ENCODE results near the gene BZW2.
"Not testable (repeated sequence)": the region's sequence is repeated elsewhere in the genome, so short reads cannot be mapped to it uniquely, and the experiment has no call there.

BZW2 gene

GRCh38 chr7:16670731-16671344 is 24.9 kb downstream of the BZW2 start:
- H3K27me3 ChIP-seq = no peaks in the 10 kb centered on the region
- TF ChIP-seq Cebpa-rat (IDR thresholded peaks at IDR 0.05) = no peak
- H4K20me1 ChIP-seq = peaks cover 0 to 96% (median 60%) of the 10 kb centered on the region in 11 experiments; a peak in 15 of 22 replicates
- peak overlapping the region in 1 of 11 experiments; percentile 10; a peak in 2 of 22 replicates for H3K4me2 ChIP-seq
- H3K4me3 ChIP-seq = no peak overlapping the region
- H3K9ac ChIP-seq = no peak overlapping the region
- H3K36me3 ChIP-seq = peaks cover 72 to 100% (median 100%) of the 10 kb centered on the region in 11 experiments
- H3K4me1 ChIP-seq = peaks cover 0 to 34% (median 0%) of the 10 kb centered on the region in 10 experiments; a peak in 8 of 20 replicates
- H3K9me3 ChIP-seq (replicated peaks in 1 of 11) = peaks cover 0 to 25% (median 7%) of the 10 kb centered on the region in 11 experiments; a peak in 10 of 22 replicates
- no peak overlapping the region for H3K27ac ChIP-seq

- Histone ChIP-seq H3K4me1 (peaks cover 0 to 30% (median 0%) of the 10 kb centered on the region in 10 experiments; a peak in 8 of 20 replicates), H3K9ac (no peak overlapping the region), H3K4me2 (no peak overlapping the region), H3K36me3 (peaks cover 71 to 100% (median 100%) of the 10 kb centered on the region in 11 experiments), H3K9me3 (replicated peaks in 1 of 11) (peaks cover 0 to 29% (median 9%) of the 10 kb centered on the region in 11 experiments; a peak in 11 of 22 replicates), H3K27me3 (no peaks in the 10 kb centered on the region), H3K27ac (no peak overlapping the region), H3K4me3 (no peak overlapping the region), H4K20me1 (peaks cover 0 to 96% (median 57%) of the 10 kb centered on the region in 11 experiments; a peak in 14 of 22 replicates)
- TF ChIP-seq Cebpa-rat (IDR thresholded peaks at IDR 0.05) = no peak
Measured at GRCh38 chr7:16671811-16672210, 25.8 kb downstream of the BZW2 start.

GRCh38 chr7:16675277-16675676 is 29.3 kb downstream of the BZW2 start:
- no peak for TF ChIP-seq Cebpa-rat (IDR thresholded peaks at IDR 0.05)
- no peak overlapping the region for H3K4me3 ChIP-seq
- H3K4me1 ChIP-seq = peaks cover 0 to 8% (median 0%) of the 10 kb centered on the region in 10 experiments; a peak in 5 of 20 replicates
- H3K27me3 ChIP-seq = no peaks in the 10 kb centered on the region
- H3K36me3 ChIP-seq = peaks cover 71 to 100% (median 100%) of the 10 kb centered on the region in 11 experiments
- H3K9ac ChIP-seq = no peak overlapping the region
- peaks cover 0 to 28% (median 6%) of the 10 kb centered on the region in 11 experiments; a peak in 11 of 22 replicates for H3K9me3 ChIP-seq (replicated peaks in 1 of 11)
- H4K20me1 ChIP-seq = peaks cover 0 to 75% (median 29%) of the 10 kb centered on the region in 11 experiments; a peak in 14 of 22 replicates
- H3K4me2 ChIP-seq = no peak overlapping the region
- H3K27ac ChIP-seq = no peak overlapping the region

GRCh38 chr7:16677978-16678494 is 32.1 kb downstream of the BZW2 start:
- H3K4me2 ChIP-seq = no peak overlapping the region
- H3K36me3 ChIP-seq = peaks cover 91 to 100% (median 100%) of the 10 kb centered on the region in 11 experiments

GRCh38 chr7:16678645-16679566 is 32.9 kb downstream of the BZW2 start:
- H3K27ac ChIP-seq, H3K4me3 ChIP-seq, H3K4me2 ChIP-seq, H3K27me3 ChIP-seq, H3K9ac ChIP-seq, H3K4me1 ChIP-seq: not testable (repeated sequence)
- Histone ChIP-seq H3K36me3 (peaks cover 96 to 100% (median 100%) of the 10 kb centered on the region in 11 experiments), H3K9me3 (replicated peaks in 1 of 11) (peaks cover 0 to 15% (median 0%) of the 10 kb centered on the region in 11 experiments; a peak in 5 of 22 replicates), H4K20me1 (peaks cover 0 to 45% (median 16%) of the 10 kb centered on the region in 11 experiments; a peak in 13 of 22 replicates)

More at GRCh38 chr7:16677978-16678494, 32.1 kb downstream of the BZW2 start:
- no peaks in the 10 kb centered on the region for H3K4me1 ChIP-seq
- no peak for TF ChIP-seq Cebpa-rat (IDR thresholded peaks at IDR 0.05)
- no peak overlapping the region for H3K4me3 ChIP-seq
- H3K27me3 ChIP-seq = no peaks in the 10 kb centered on the region
- peaks cover 0 to 54% (median 19%) of the 10 kb centered on the region in 11 experiments; a peak in 13 of 22 replicates for H4K20me1 ChIP-seq
- peaks cover 0 to 15% (median 0%) of the 10 kb centered on the region in 11 experiments; a peak in 5 of 22 replicates for H3K9me3 ChIP-seq (replicated peaks in 1 of 11)
- no peak overlapping the region for H3K9ac ChIP-seq
- no peak overlapping the region for H3K27ac ChIP-seq

GRCh38 chr7:16684935-16685334 is 39.0 kb downstream of the BZW2 start:
- no peak overlapping the region for H3K27ac ChIP-seq
- TF ChIP-seq Cebpa-rat (IDR thresholded peaks at IDR 0.05) = no peak
- H3K36me3 ChIP-seq = peaks cover 87 to 100% (median 97%) of the 10 kb centered on the region in 11 experiments
- peaks cover 0 to 7% (median 0%) of the 10 kb centered on the region in 10 experiments; a peak in 2 of 20 replicates for H3K4me1 ChIP-seq
- H3K9me3 ChIP-seq (replicated peaks in 1 of 11) = no peaks in the 10 kb centered on the region
- no peak overlapping the region for H3K4me3 ChIP-seq
- H3K9ac ChIP-seq = no peak overlapping the region
- no peaks in the 10 kb centered on the region for H3K27me3 ChIP-seq
- no peak overlapping the region for H3K4me2 ChIP-seq
- peaks cover 0 to 16% (median 0%) of the 10 kb centered on the region in 11 experiments; a peak in 11 of 22 replicates for H4K20me1 ChIP-seq

GRCh38 chr7:16685535-16685934 is 39.6 kb downstream of the BZW2 start:
- Histone ChIP-seq H3K4me3 (no peak overlapping the region), H3K9ac (no peak overlapping the region), H3K4me2 (no peak overlapping the region), H3K36me3 (peaks cover 87 to 100% (median 97%) of the 10 kb centered on the region in 11 experiments), H4K20me1 (peaks cover 0 to 15% (median 0%) of the 10 kb centered on the region in 11 experiments; a peak in 10 of 22 replicates), H3K9me3 (replicated peaks in 1 of 11) (no peaks in the 10 kb centered on the region), H3K4me1 (peaks cover 0 to 7% (median 0%) of the 10 kb centered on the region in 10 experiments; a peak in 2 of 20 replicates), H3K27me3 (no peaks in the 10 kb centered on the region), H3K27ac (no peak overlapping the region)
- no peak for TF ChIP-seq Cebpa-rat (IDR thresholded peaks at IDR 0.05)

GRCh38 chr7:16688249-16688648 is 42.3 kb downstream of the BZW2 start:
- Histone ChIP-seq H3K9me3 (replicated peaks in 1 of 11) (no peaks in the 10 kb centered on the region), H3K4me1 (peaks cover 0 to 19% (median 0%) of the 10 kb centered on the region in 10 experiments; a peak in 4 of 20 replicates), H3K27ac (no peak overlapping the region), H3K36me3 (peaks cover 77 to 100% (median 96%) of the 10 kb centered on the region in 11 experiments), H3K4me2 (no peak overlapping the region), H4K20me1 (peaks cover 0 to 27% (median 0%) of the 10 kb centered on the region in 11 experiments; a peak in 9 of 22 replicates), H3K27me3 (no peaks in the 10 kb centered on the region), H3K9ac (no peak overlapping the region), H3K4me3 (no peak overlapping the region)
- TF ChIP-seq Cebpa-rat (IDR thresholded peaks at IDR 0.05) = no peak
